Thyroid gland (tissue), 4 donors: ENCODE measurements around the gene RAB8B.

Source experiments
- POLR2A ChIP-seq, 2 donors: fragments of 450-650 bp; IDR thresholded peaks; one replicate each; pipeline ENCODE4 v1.6.1; 2017; ENCODE audit warnings: antibody characterized with exemption in 2 of 2, mild to moderate bottlenecking in 2 of 2, moderate library complexity in 1 of 2
- TF ChIP-seq, protein P1 (sequence below), 6 experiments: fragments of 200-600 bp in 3 of 6; fragments of 450-650 bp in 3 of 6; sonication (generic) in 3 of 6; IDR thresholded peaks; one replicate each; pipeline ENCODE4 v1.5.1; 2016 to 2019; ENCODE audit warnings: antibody characterized with exemption in 6 of 6, mild to moderate bottlenecking in 2 of 6, inconsistent platforms in 1 of 6, moderate library complexity in 1 of 6

GRCh38 chr15:63221346-63221745 is 31.9 kb downstream of the RAB8B start:
- TF ChIP-seq POLR2A (IDR thresholded peaks at IDR 0.05) = no peak
- TF ChIP-seq, protein P1, sequence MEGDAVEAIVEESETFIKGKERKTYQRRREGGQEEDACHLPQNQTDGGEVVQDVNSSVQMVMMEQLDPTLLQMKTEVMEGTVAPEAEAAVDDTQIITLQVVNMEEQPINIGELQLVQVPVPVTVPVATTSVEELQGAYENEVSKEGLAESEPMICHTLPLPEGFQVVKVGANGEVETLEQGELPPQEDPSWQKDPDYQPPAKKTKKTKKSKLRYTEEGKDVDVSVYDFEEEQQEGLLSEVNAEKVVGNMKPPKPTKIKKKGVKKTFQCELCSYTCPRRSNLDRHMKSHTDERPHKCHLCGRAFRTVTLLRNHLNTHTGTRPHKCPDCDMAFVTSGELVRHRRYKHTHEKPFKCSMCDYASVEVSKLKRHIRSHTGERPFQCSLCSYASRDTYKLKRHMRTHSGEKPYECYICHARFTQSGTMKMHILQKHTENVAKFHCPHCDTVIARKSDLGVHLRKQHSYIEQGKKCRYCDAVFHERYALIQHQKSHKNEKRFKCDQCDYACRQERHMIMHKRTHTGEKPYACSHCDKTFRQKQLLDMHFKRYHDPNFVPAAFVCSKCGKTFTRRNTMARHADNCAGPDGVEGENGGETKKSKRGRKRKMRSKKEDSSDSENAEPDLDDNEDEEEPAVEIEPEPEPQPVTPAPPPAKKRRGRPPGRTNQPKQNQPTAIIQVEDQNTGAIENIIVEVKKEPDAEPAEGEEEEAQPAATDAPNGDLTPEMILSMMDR (IDR thresholded peaks at IDR 0.05) = no peak
